HEK293T (cell line): ENCODE data around the gene VPS37B.
A peak's percentile ranks its signal among the peaks of the same experiment; 100 is the strongest.

Experiments
- CTCF ChIA-PET: fragments of 350-600 bp; formaldehyde crosslinking; extraction: SDS; loops from one replicate; lab custom pipeline; 2021; ENCODE audit warnings: antibody characterized with exemption, inconsistent platforms; lab: Yijun Ruan, JAX
- POLR2A ChIA-PET: fragments of 350-600 bp; formaldehyde crosslinking; extraction: SDS; loops from one replicate; lab custom pipeline; 2020; ENCODE audit warnings: antibody characterized with exemption, inconsistent platforms; lab: Yijun Ruan, JAX
- DNase-seq: peaks from one replicate; pipeline ENCODE4 v3.0.0; 2012; ENCODE audit warnings: mixed read lengths; ENCODE audit errors: extremely low spot score
- ARNT ChIP-seq: fragments of 450-650 bp; IDR thresholded peaks from 2 replicates; pipeline ENCODE4 v1.6.1; 2017; ENCODE audit warnings: mild to moderate bottlenecking
- BHLHE40 ChIP-seq: fragments of 450-650 bp; IDR thresholded peaks from 2 replicates; pipeline ENCODE4 v1.6.1; 2016; ENCODE audit warnings: mild to moderate bottlenecking, moderate library complexity, borderline replicate concordance
- CTBP1 ChIP-seq: fragments of 450-650 bp; IDR thresholded peaks from 2 replicates; pipeline ENCODE4 v1.6.1; 2016; ENCODE audit warnings: borderline replicate concordance
- ELF4 ChIP-seq: fragments of 450-650 bp; IDR thresholded peaks from 2 replicates; pipeline ENCODE4 v1.6.1; 2017; ENCODE audit warnings: antibody characterized with exemption
- FOXA1 ChIP-seq: fragments of 450-650 bp; IDR thresholded peaks from 2 replicates; pipeline ENCODE4 v1.6.1; 2016; ENCODE audit warnings: mild to moderate bottlenecking
- FOXK2 ChIP-seq: fragments of 450-650 bp; IDR thresholded peaks from 2 replicates; pipeline ENCODE4 v1.6.1; 2016; ENCODE audit warnings: mild to moderate bottlenecking
- FOXM1 ChIP-seq: fragments of 450-650 bp; IDR thresholded peaks from 2 replicates; pipeline ENCODE4 v1.6.1; 2017; ENCODE audit warnings: mild to moderate bottlenecking, borderline replicate concordance
- HDGF ChIP-seq: fragments of 450-650 bp; IDR thresholded peaks from 2 replicates; pipeline ENCODE4 v1.6.1; 2017; ENCODE audit warnings: antibody characterized with exemption, borderline replicate concordance
- L3MBTL2 ChIP-seq: fragments of 450-650 bp; conservative IDR thresholded peaks from 2 replicates; pipeline ENCODE4 v1.6.1; 2016; ENCODE audit warnings: mild to moderate bottlenecking
- LEF1 ChIP-seq: fragments of 450-650 bp; IDR thresholded peaks from 2 replicates; pipeline ENCODE4 v1.6.1; 2017; ENCODE audit warnings: mild to moderate bottlenecking, borderline replicate concordance
- NFRKB ChIP-seq: fragments of 450-650 bp; IDR thresholded peaks from 2 replicates; pipeline ENCODE4 v1.6.1; 2016; ENCODE audit warnings: mild to moderate bottlenecking, moderate library complexity
- SP1 ChIP-seq: fragments of 450-650 bp; IDR thresholded peaks from 2 replicates; pipeline ENCODE4 v1.6.1; 2017
- SUZ12 ChIP-seq: fragments of 450-650 bp; IDR thresholded peaks from 2 replicates; pipeline ENCODE4 v1.6.1; 2016; ENCODE audit warnings: mild to moderate bottlenecking
- TARDBP ChIP-seq: fragments of 450-650 bp; IDR thresholded peaks from 2 replicates; pipeline ENCODE4 v1.6.1; 2016
- ZNF384 ChIP-seq: fragments of 450-650 bp; IDR thresholded peaks from 2 replicates; pipeline ENCODE4 v1.6.1; 2016
- TF ChIP-seq, protein P1 (sequence below): fragments of 450-650 bp; IDR thresholded peaks from 2 replicates; pipeline ENCODE4 v1.6.1; 2016

Gene VPS37B

DNA sequence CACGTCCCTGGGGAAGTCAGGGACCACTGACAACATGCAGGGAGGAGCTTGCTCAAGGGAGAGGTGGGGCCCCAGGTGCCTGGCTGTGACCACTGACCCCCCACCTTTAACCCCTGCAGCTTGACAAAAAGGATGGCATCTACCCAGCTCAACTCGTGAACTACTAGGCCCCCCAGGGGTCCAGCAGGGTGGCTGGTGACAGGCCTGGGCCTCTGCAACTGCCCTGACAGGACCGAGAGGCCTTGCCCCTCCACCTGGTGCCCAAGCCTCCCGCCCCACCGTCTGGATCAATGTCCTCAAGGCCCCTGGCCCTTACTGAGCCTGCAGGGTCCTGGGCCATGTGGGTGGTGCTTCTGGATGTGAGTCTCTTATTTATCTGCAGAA is 34.3 kb downstream of the VPS37B start:
- CTCF ChIA-PET, result interaction anchor here (0.7 to 2.2 kb wide), 4 partner anchors 33 to 91 kb away, joined by 3 to 16 read pairs (median 4); no protein-coding TSS in a partner anchor

DNA sequence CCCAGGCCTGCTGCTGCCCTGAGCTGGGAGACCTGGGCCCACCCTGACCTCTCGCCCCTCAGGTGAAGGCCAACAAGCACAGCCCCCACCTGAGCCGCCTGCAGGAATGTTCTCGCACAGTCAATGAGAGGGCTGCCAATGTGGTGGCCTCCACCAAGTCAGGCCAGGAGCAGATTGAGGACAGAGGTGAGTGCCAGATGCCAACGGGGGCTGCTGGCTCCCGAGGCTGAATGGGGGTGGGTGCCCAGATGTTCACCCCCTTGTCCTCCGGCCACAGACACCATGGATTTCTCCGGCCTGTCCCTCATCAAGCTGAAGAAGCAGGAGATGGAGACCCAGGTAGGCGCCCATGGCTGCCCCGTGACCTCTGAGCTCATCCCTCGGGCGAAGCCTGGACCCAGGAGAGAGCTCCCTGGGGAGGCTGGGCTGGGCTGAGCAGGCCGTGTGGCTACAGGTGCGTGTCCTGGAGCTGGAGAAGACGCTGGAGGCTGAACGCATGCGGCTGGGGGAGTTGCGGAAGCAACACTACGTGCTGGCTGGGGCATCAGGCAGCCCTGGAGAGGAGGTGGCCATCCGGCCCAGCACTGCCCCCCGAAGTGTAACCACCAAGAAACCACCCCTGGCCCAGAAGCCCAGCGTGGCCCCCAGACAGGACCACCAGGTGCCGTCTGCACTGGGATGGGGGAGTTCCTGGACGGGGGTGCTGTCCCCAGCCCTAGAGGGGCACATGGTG is 34.9 kb downstream of the VPS37B start:
- POLR2A ChIA-PET, result interaction anchor here (0.6 to 1.7 kb wide), 2 partner anchors 27 to 372 kb away, joined by 3 to 4 read pairs; partner anchors contain the start of genes MPHOSPH9 and MTRFR
- CTCF ChIA-PET, result interaction anchor here (0.6 to 2.2 kb wide), 7 partner anchors 27 to 95 kb away, joined by 3 to 16 read pairs (median 3); no protein-coding TSS in a partner anchor
- DNase-seq, result no peak
- TF ChIP-seq SUZ12 (no peak), FOXM1 (no peak), ARNT (no peak), L3MBTL2 (no peak), ELF4 (no peak), CTBP1 (no peak), FOXK2 (no peak), BHLHE40 (no peak), TARDBP (no peak), SP1 (no peak), LEF1 (no peak)
- TF ChIP-seq, protein P1, sequence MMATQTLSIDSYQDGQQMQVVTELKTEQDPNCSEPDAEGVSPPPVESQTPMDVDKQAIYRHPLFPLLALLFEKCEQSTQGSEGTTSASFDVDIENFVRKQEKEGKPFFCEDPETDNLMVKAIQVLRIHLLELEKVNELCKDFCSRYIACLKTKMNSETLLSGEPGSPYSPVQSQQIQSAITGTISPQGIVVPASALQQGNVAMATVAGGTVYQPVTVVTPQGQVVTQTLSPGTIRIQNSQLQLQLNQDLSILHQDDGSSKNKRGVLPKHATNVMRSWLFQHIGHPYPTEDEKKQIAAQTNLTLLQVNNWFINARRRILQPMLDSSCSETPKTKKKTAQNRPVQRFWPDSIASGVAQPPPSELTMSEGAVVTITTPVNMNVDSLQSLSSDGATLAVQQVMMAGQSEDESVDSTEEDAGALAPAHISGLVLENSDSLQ, result no peak

More for the DNA sequence above, 34.3 kb downstream of the VPS37B start:
- POLR2A ChIA-PET, result interaction anchor here (0.6 kb wide), 1 partner anchor 26 kb away, joined by 3 read pairs; no protein-coding TSS in a partner anchor
- no peak for DNase-seq
- TF ChIP-seq HDGF (no peak), TARDBP (no peak), ELF4 (no peak), SUZ12 (no peak), L3MBTL2 (no peak), ARNT (no peak), NFRKB (no peak), FOXA1 (no peak), ZNF384 (no peak), SP1 (no peak), CTBP1 (no peak), LEF1 (no peak), FOXK2 (no peak), BHLHE40 (no peak), FOXM1 (no peak)
- TF ChIP-seq, protein P1, result no peak

DNA sequence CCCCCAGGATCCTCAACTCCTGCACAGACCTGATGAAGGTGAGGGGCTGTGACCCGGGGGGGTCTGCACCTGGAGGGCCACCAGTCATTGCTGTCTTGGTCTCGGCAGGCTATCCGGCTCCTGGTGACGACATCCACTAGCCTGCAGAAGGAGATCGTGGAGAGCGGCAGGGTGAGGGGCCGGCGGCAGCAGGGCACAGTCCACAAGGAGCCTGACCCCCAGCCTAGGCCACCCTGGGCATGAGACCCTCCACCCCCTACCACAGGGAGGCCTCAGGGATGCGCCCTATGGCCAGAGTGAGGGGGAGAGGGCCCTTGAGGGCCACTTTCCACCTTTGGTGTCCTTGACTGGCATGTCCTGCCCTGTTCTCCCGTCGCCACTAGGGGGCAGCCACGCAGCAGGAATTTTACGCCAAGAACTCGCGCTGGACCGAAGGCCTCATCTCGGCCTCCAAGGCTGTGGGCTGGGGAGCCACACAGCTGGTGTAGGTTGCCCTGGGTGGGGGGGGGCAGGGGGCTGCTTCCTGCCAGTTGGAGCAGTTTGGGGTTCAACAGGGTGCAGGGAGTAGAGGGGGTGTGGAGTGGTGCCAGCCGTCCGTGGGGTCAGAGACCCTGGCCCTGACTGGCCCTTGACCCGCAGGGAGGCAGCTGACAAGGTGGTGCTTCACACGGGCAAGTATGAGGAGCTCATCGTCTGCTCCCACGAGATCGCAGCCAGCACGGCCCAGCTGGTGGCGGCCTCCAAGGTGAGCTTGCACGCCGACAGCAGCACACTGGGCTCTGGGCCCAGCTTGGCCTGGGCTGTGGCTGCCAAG is 35.7 kb downstream of the VPS37B start:
- DNase-seq, result peak; percentile 86
- TF ChIP-seq HDGF (0 out of 2 replicates have a peak, but pooled peaks have one; percentile 81), ELF4 (no peak)
- TF ChIP-seq, protein P1, result peak; percentile 52
- ChIA-PET CTCF (interaction anchor here (0.6 to 2.2 kb wide), 9 partner anchors 11 to 96 kb away, joined by 3 to 16 read pairs (median 3); no protein-coding TSS in a partner anchor), POLR2A (interaction anchor here (1.7 kb wide), 1 partner anchor 373 kb away, joined by 4 read pairs; the partner anchor contains the start of genes MPHOSPH9 and MTRFR)

DNA sequence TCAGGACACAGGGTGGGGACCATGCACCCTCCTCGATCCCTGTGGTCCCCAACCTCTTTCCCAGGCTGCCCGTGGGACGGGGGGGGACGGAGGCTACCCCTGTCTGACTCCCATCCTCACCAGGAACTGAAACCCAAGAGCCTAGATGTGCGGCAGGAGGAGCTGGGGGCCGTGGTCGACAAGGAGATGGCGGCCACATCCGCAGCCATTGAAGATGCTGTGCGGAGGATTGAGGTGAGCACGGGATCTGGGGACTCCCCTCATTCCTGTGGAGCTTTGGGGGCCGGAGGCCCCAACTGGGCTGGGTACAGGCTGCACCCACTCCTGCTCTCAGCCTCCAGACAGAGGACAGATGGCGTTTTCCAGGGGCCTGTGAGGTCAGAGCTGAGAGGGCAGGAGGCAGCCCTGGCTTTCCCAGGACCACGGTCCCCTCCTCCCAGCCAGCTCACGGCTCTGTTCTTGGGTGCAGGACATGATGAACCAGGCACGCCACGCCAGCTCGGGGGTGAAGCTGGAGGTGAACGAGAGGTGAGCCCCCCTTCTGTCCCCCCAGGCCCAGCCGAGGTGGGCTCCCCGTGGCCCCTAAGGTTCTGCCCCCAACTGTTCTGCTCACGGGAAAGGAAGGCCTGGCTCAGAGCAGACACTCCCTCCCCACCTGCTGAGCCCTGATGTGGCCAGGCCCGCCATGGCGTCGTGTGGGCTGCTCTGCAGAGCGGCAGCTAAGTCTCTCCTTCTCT is 36.5 kb downstream of the VPS37B start:
- DNase-seq, result no peak
- CTCF ChIA-PET, result interaction anchor here (0.7 to 0.9 kb wide), 4 partner anchors 11 to 95 kb away, joined by 3 to 5 read pairs (median 3); no protein-coding TSS in a partner anchor
- no peak for TF ChIP-seq FOXK2
- no peak for TF ChIP-seq NFRKB
- no peak for TF ChIP-seq LEF1
- TF ChIP-seq CTBP1, result no peak
- no peak for TF ChIP-seq HDGF
- no peak for TF ChIP-seq ZNF384
- TF ChIP-seq BHLHE40, result no peak
- TF ChIP-seq FOXM1, result no peak
- POLR2A ChIA-PET, result interaction anchor here (1.7 kb wide), 1 partner anchor 374 kb away, joined by 4 read pairs; the partner anchor contains the start of genes MPHOSPH9 and MTRFR
